Lower lobe of right lung (tissue), 2 donors: ENCODE results near the gene IRGM. TPM values are rescaled to one million over a fixed set of nuclear protein-coding genes. Genes with fewer than 3 reads are reported as not detected.
"Not testable (repeated sequence)": the region's sequence is repeated elsewhere in the genome, so short reads cannot be mapped to it uniquely, and the experiment has no call there.

Experiments used
- ATAC-seq, 2 donors: fragments of 200-7000 bp; cut with Tn5 transposase; one replicate each; pipeline ENCODE4 v1.9.1; 2020 to 2022; ENCODE audit warnings: mild to moderate bottlenecking in 2 of 2, moderate library complexity in 2 of 2
- DNase-seq: peaks from one replicate; pipeline ENCODE4 v3.0.0-alpha.2; 2020
- H3K27ac ChIP-seq: fragments of 200-600 bp; one replicate; pipeline ENCODE4 v1.8.0; 2022
- H3K27me3 ChIP-seq: fragments of 200-600 bp; one replicate; pipeline ENCODE4 v1.8.0; 2022; ENCODE audit warnings: low read depth
- H3K36me3 ChIP-seq: fragments of 200-600 bp; one replicate; pipeline ENCODE4 v1.8.0; 2022; ENCODE audit warnings: mild to moderate bottlenecking
- H3K4me1 ChIP-seq: fragments of 200-600 bp; one replicate; pipeline ENCODE4 v1.8.0; 2022
- H3K4me3 ChIP-seq: fragments of 200-600 bp; one replicate; pipeline ENCODE4 v1.8.0; 2022; ENCODE audit warnings: mild to moderate bottlenecking
- H3K9me3 ChIP-seq: fragments of 200-600 bp; one replicate; pipeline ENCODE4 v1.8.0; 2022
- intact Hi-C: fragments of 100-400 bp; cut with DNase I; formaldehyde crosslinking; loops from one replicate; pipeline ENCODE4 v1.11.0; 2022
- long read RNA-seq: library from polyadenylated mRNA; unstranded; transcript quantifications from one replicate; pipeline ENCODE4 v2.0.0, GENCODE V29; 2021
- total RNA-seq: library from RNA; stranded (reverse); fragmentation: NEBNext Ultra II Directional; extraction: Animal tissue kit (Norgen Biotek cat#: 25700); gene quantifications from one replicate; pipeline ENCODE4 v1.2.1, GENCODE V29; 2021
- TF ChIP-seq, protein P1 (sequence below): fragments of 200-600 bp; IDR thresholded peaks from one replicate; pipeline ENCODE4 v1.8.0; 2022; ENCODE audit warnings: antibody characterized with exemption, mild to moderate bottlenecking
- donor health status: DM: no; HTN: yes; CAD: no; lungs with severe emphysema.

IRGM gene, protein sequence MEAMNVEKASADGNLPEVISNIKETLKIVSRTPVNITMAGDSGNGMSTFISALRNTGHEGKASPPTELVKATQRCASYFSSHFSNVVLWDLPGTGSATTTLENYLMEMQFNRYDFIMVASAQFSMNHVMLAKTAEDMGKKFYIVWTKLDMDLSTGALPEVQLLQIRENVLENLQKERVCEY
- total RNA-seq: 0.24 TPM
- long read RNA-seq: 0 reads

DNA sequence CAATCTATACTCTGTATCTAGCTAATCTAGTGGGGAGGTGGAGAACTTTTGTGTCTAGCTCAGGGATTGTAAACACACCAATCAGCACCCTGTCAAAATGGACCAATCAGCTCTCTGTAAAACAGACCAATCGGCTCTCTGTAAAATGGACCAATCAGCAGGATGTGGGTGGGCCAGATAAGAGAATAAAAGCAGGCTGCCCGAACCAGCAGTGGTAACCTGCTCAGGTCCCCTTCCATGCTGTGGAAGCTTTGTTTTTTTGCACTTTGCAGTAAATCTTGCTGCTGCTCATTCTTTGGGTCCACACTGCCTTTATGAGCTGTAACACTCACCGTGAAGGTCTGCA is at the start of gene IRGM:
IRGM (plus strand) TSS at position 214 of the 346 bp plus-strand sequence. CDS start 1,603 bp downstream, outside the sequence.
- H3K4me1 ChIP-seq, H3K9me3 ChIP-seq, H3K27me3 ChIP-seq, DNase-seq, intact Hi-C loops, H3K36me3 ChIP-seq, H3K27ac ChIP-seq, ATAC-seq: not testable (repeated sequence)
- H3K4me3 ChIP-seq: peak within 1 kb of the TSS; percentile 17

DNA sequence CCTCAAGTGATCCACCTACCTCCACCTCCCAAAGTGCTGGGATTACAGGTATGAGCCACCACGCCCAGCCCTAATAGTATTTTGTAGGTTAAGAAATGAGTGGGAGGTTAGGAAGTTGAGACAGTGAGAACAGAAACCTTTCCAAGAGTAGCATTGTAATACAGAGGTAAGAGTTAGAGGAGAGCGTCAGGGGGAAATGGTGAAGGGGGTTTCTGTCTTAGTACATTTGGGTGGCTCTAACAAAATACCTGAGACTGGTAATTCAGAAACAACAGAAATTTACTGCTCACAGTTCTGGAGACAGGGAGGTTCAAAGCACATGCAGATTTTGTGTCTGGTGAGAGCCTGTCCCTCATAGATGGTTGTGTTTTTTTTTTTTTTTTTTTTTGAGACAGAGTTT is 48.9 kb upstream of the IRGM start:
- ATAC-seq: no peak
- Histone ChIP-seq H3K27ac (no peak overlapping the region), H3K4me3 (no peak overlapping the region), H3K4me1 (peaks cover 12% of the 10 kb centered on the region), H3K27me3 (no peaks in the 10 kb centered on the region), H3K36me3 (peaks cover 18% of the 10 kb centered on the region), H3K9me3 (no peaks in the 10 kb centered on the region)
- DNase-seq: no peak
- intact Hi-C loops: no loop called here
- TF ChIP-seq, protein P1, sequence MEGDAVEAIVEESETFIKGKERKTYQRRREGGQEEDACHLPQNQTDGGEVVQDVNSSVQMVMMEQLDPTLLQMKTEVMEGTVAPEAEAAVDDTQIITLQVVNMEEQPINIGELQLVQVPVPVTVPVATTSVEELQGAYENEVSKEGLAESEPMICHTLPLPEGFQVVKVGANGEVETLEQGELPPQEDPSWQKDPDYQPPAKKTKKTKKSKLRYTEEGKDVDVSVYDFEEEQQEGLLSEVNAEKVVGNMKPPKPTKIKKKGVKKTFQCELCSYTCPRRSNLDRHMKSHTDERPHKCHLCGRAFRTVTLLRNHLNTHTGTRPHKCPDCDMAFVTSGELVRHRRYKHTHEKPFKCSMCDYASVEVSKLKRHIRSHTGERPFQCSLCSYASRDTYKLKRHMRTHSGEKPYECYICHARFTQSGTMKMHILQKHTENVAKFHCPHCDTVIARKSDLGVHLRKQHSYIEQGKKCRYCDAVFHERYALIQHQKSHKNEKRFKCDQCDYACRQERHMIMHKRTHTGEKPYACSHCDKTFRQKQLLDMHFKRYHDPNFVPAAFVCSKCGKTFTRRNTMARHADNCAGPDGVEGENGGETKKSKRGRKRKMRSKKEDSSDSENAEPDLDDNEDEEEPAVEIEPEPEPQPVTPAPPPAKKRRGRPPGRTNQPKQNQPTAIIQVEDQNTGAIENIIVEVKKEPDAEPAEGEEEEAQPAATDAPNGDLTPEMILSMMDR: no peak

DNA sequence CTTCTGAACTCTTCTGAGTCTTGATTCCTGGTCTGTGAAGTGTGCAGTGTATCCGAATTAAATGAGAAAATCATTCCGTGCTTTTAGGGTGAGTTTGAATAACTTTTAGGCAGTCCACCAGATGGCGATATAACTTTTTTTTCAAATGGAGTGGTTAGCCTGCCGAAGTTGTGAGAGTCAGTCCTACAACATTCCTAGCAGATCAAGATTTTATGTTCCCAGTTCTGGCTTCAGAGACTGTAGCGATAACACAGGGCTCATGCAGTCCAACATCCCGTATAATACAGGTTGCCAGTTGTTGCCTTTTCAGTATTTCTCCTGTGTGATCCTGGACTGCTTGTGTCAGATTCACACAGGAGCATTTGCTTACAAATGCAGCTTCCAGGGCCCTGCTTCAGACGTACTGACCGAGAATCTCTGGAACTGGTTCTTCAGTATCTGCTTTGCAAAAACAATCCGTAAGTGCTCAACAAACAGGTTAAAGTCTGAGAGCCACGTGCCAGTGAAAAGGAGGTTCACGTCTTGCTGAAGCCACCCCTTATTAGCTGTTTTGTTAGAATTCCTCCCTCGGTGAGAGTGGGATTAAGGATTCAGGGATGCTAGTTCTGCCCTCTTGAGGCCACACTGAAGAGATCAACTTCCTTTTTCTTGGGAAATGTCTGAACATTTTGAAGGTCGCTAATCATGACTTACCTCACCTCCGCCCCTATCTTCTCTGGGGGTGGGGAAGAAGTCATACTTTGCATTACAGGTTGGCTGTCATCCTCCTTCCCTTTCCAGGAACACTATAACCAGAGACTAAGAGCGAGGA is 45.0 kb upstream of the IRGM start:
- Histone ChIP-seq H3K27ac (peak overlapping the region; percentile 42), H3K4me3 (peak overlapping the region; percentile 44), H3K36me3 (peaks cover 5% of the 10 kb centered on the region), H3K27me3 (no peaks in the 10 kb centered on the region), H3K4me1 (peaks cover 12% of the 10 kb centered on the region), H3K9me3 (no peaks in the 10 kb centered on the region)
- DNase-seq: no peak
- peak; percentile 88 to 91 for ATAC-seq
- intact Hi-C loops: no loop called here
- TF ChIP-seq, protein P1: peak; percentile 58

DNA sequence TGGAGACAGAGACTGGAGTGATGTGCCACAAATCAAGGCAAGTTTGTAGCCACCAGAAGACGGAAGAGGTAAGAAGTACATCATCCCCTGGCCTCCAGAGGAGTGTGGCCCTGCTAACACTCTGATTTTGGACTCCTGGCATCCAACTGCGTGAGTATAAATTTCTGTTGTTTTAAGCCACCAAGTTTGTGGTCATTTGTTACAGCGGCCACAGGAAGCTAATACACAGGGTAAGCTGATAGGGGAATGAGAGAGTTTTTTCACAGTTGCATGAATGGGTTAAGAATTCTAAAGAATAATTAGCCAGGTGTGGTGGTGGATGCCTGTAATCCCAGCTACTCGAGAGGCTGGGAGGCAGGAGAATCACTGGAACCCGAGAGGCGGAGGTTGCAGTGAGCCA is 41.9 kb upstream of the IRGM start:
- Histone ChIP-seq H3K36me3 (no peaks in the 10 kb centered on the region), H3K9me3 (no peaks in the 10 kb centered on the region), H3K4me3 (no peak overlapping the region), H3K4me1 (peaks cover 12% of the 10 kb centered on the region), H3K27ac (no peak overlapping the region), H3K27me3 (no peaks in the 10 kb centered on the region)
- TF ChIP-seq, protein P1: no peak
- DNase-seq (no peak), ATAC-seq (no peak)
- intact Hi-C loops: no loop called here

DNA sequence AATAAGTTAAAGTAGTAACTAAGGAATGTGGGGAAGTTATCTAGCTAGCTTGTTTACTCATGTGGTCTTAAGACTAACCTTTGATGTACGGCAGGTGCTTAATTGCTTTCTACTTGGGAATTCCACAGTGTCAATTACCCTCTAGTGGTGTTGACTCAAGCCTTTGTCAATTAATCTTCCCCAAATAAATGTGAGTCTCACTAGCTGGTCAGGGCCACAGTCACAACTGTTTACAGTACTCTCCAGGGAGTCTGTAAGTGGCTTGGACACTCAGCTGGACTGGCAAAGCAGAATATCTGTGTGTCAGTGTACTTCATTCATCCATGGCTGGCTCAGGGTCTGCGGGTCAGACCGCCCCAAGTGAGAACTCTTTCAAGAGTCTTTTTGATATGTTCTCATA is 37.0 kb upstream of the IRGM start:
- Histone ChIP-seq H3K27ac (no peak overlapping the region), H3K27me3 (no peaks in the 10 kb centered on the region), H3K36me3 (no peaks in the 10 kb centered on the region), H3K4me3 (no peak overlapping the region), H3K4me1 (no peaks in the 10 kb centered on the region), H3K9me3 (no peaks in the 10 kb centered on the region)
- TF ChIP-seq, protein P1: no peak
- DNase-seq (no peak), ATAC-seq (no peak)
- intact Hi-C loops: no loop called here

DNA sequence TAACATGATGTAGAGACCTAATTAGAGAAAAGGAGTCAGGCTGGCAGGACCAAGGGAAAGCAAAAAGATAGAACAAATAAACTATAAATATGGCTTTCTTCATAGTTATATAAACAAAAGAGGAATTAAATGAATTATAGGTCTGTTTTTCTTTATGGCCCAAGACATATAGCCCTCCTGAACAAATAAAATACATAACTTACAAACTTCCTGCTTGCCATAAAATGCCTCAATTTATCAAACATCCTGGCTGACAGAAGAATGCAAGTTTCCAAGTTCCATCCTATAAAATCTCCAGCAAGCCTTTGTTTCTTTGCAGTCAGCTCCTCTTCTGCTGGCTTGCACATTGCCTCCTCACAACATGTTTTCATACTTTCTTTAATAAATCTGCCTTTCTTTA is 31.3 kb upstream of the IRGM start:
- Histone ChIP-seq H3K4me3 (no peak overlapping the region), H3K4me1 (no peaks in the 10 kb centered on the region), H3K27ac (no peak overlapping the region), H3K36me3 (no peaks in the 10 kb centered on the region), H3K9me3 (peaks cover 8% of the 10 kb centered on the region), H3K27me3 (no peaks in the 10 kb centered on the region)
- intact Hi-C loops: no loop called here
- TF ChIP-seq, protein P1: no peak
- DNase-seq (no peak), ATAC-seq (no peak)
